ENCODE results near the gene MACROD2. TPM values are rescaled to one million over a fixed set of nuclear protein-coding genes. Genes with fewer than 3 reads are reported as not detected.

The MACROD2 gene
- total and polyA plus RNA-seq, 2 experiments from 2014 or later: 2.8 to 4.3 TPM

DNA sequence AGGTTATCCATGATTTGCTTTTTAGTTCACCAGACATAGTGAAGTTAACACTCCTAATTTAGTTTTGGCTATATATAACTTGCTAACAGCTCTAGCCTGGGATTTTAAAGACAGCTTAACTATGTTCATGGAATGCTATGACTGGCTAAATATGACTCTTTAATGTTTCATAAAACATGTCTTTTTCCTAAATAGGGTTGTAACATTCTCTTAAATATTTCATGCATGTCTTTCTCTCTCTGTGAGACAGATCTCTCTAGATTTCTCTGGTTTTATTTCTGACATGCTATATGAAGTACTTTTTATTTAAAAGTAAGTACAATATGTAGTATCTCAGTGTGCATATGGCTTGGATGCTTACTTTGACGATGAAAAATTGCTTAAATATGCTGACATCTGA is 35.7 kb downstream of the MACROD2 start (continued):
- TF ChIP-seq ZNF462 (CRISPR knock-in tag; IDR thresholded peaks at IDR 0.05) (no peak), NANOG (IDR thresholded peaks at IDR 0.05; ENCODE audit: borderline replicate concordance) (no peak), CREB1 (CRISPR knock-in tag; IDR thresholded peaks at IDR 0.05; ENCODE audit: low read depth) (no peak), ETS1 (IDR thresholded peaks at IDR 0.05) (no peak), ZNF114 (CRISPR knock-in tag; IDR thresholded peaks at IDR 0.05) (no peak), REST (IDR thresholded peaks at IDR 0.05; ENCODE audit: unreplicated experiment) (no peak), EZH2phosphoT487 (IDR thresholded peaks at IDR 0.05; ENCODE audit: unreplicated experiment) (no peak), JUNB (IDR thresholded peaks at IDR 0.05; ENCODE audit: unreplicated experiment) (no peak), ZNF331 (CRISPR knock-in tag; IDR thresholded peaks at IDR 0.05; ENCODE audit: low read depth) (no peak), EZH2 (IDR thresholded peaks at IDR 0.05; ENCODE audit: low read depth, unreplicated experiment) (no peak), POLR2AphosphoS5 (IDR thresholded peaks at IDR 0.05; ENCODE audit: low read depth) (no peak)

Measured in GM23338 (cell line).